ENCODE measurements around the gene YIF1A. TPM values are rescaled to one million over a fixed set of nuclear protein-coding genes. Genes with fewer than 3 reads are reported as not detected.

Gene YIF1A
- total and polyA plus RNA-seq, 2 donors, result 62.0 to 84.7 TPM

- H3K27ac ChIP-seq (ENCODE audit: low read depth), result no peak overlapping the region
- no peak overlapping the region for H3K4me3 ChIP-seq (ENCODE audit: low read depth, low read length)
- 93% methylated on average over 17 of the region's 17 CpGs for WGBS
- no peaks in the 10 kb centered on the region for H3K4me1 ChIP-seq (ENCODE audit: insufficient read depth)
- peaks cover 2% of the 10 kb centered on the region for H3K36me3 ChIP-seq (ENCODE audit: insufficient read depth)
- no peak for DNase-seq (ENCODE audit: extremely low spot score)
Observed at GRCh38 chr11:66238786-66239413, 50.0 kb downstream of the YIF1A start.

GRCh38 chr11:66237867-66238266, 51.1 kb downstream of the YIF1A start:
- H3K36me3 ChIP-seq (ENCODE audit: insufficient read depth), result no peaks in the 10 kb centered on the region
- 96% methylated on average over 6 of the region's 6 CpGs for WGBS
- no peak for DNase-seq (ENCODE audit: extremely low spot score)

DNA sequence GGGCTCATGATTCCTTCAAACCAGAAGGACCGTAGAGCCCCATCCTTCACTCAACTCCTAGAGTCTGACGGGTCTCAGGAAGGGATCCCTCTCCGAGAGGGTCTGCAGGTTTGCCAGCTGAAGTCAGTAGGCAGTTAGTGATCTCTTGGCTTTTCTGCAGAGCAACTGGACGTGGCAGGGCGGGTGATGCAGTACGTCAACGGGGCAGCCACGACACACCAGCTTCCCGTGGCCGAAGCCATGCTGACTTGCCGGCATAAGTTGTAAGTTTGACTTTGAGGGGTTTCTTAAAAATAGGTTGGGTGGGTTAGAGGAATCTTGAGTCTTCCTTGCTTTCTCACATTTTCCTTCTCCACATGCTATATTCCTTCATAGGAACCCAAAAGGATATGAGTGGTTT, 53.8 kb downstream of the YIF1A start:
- H3K4me3 ChIP-seq (ENCODE audit: low read depth, low read length), result no peak overlapping the region
- 94% methylated on average over 11 of the region's 11 CpGs for WGBS
- H3K4me1 ChIP-seq (ENCODE audit: insufficient read depth), result no peaks in the 10 kb centered on the region
- no peak for DNase-seq (ENCODE audit: extremely low spot score)
- peaks cover 3% of the 10 kb centered on the region for H3K36me3 ChIP-seq (ENCODE audit: insufficient read depth)
- no peak overlapping the region for H3K27ac ChIP-seq (ENCODE audit: low read depth)

More at GRCh38 chr11:66237867-66238266, 51.1 kb downstream of the YIF1A start:
- Histone ChIP-seq H3K4me1 (ENCODE audit: insufficient read depth) (no peaks in the 10 kb centered on the region), H3K27ac (ENCODE audit: low read depth) (no peak overlapping the region), H3K4me3 (ENCODE audit: low read depth, low read length) (no peak overlapping the region)

Other genes with a start within 250 kb of the YIF1A start
- gene GAL3ST3, start 240.0 kb downstream of the YIF1A start, total RNA-seq, result 0.42 TPM
- not detected for gene GAL3ST3, start 240.0 kb downstream of the YIF1A start, polyA plus RNA-seq
- 77.2 TPM for gene SF3B2, start 236.8 kb downstream of the YIF1A start, total RNA-seq
- gene SF3B2, start 236.8 kb downstream of the YIF1A start, polyA plus RNA-seq, result 142 TPM
- gene PACS1, start 218.9 kb downstream of the YIF1A start, total RNA-seq, result 42.3 TPM
- gene PACS1, start 218.9 kb downstream of the YIF1A start, polyA plus RNA-seq, result 41.3 TPM
- 9.5 TPM for gene KLC2, start 31.4 kb downstream of the YIF1A start, total RNA-seq
- 39.2 TPM for gene KLC2, start 31.4 kb downstream of the YIF1A start, polyA plus RNA-seq
- gene RAB1B, start 20.5 kb downstream of the YIF1A start, total RNA-seq, result 34.3 TPM
- gene RAB1B, start 20.5 kb downstream of the YIF1A start, polyA plus RNA-seq, result 190 TPM
- gene CNIH2, start 11.0 kb downstream of the YIF1A start, total RNA-seq, result 1.1 TPM
- gene CNIH2, start 11.0 kb downstream of the YIF1A start, polyA plus RNA-seq, result 0.24 TPM
- gene TMEM151A, start 2.8 kb upstream of the YIF1A start, total RNA-seq, result 0.32 TPM
- 0.15 TPM for gene TMEM151A, start 2.8 kb upstream of the YIF1A start, polyA plus RNA-seq
- gene CD248, start 27.9 kb upstream of the YIF1A start, total RNA-seq, result 28.7 TPM
- gene CD248, start 27.9 kb upstream of the YIF1A start, polyA plus RNA-seq, result 66.5 TPM
- 2.9 TPM for gene RIN1, start 47.3 kb upstream of the YIF1A start, total RNA-seq
- gene RIN1, start 47.3 kb upstream of the YIF1A start, polyA plus RNA-seq, result 8.4 TPM
- 13.6 TPM for gene BRMS1, start 56.0 kb upstream of the YIF1A start, total RNA-seq
- 37.3 TPM for gene BRMS1, start 56.0 kb upstream of the YIF1A start, polyA plus RNA-seq
- gene B4GAT1, start 58.5 kb upstream of the YIF1A start, total RNA-seq, result 22.8 TPM
- gene B4GAT1, start 58.5 kb upstream of the YIF1A start, polyA plus RNA-seq, result 50.4 TPM
- 1.1 TPM for gene SLC29A2, start 82.6 kb upstream of the YIF1A start, total RNA-seq
- 2.1 TPM for gene SLC29A2, start 82.6 kb upstream of the YIF1A start, polyA plus RNA-seq
- 1.6 TPM for gene NPAS4, start 131.9 kb upstream of the YIF1A start, total RNA-seq
- 2.4 TPM for gene NPAS4, start 131.9 kb upstream of the YIF1A start, polyA plus RNA-seq
- 32.9 TPM for gene MRPL11, start 149.7 kb upstream of the YIF1A start, total RNA-seq
- gene MRPL11, start 149.7 kb upstream of the YIF1A start, polyA plus RNA-seq, result 54.9 TPM
- gene PELI3, start 177.8 kb upstream of the YIF1A start, total RNA-seq, result 7.6 TPM
- gene PELI3, start 177.8 kb upstream of the YIF1A start, polyA plus RNA-seq, result 22.5 TPM
- gene DPP3, start 191.3 kb upstream of the YIF1A start, total RNA-seq, result 16.9 TPM
- gene DPP3, start 191.3 kb upstream of the YIF1A start, polyA plus RNA-seq, result 26.8 TPM
- gene BBS1, start 221.5 kb upstream of the YIF1A start, total RNA-seq, result 40.4 TPM
- 33.3 TPM for gene BBS1, start 221.5 kb upstream of the YIF1A start, polyA plus RNA-seq

Data from urinary bladder (tissue), 4 donors.